ENCODE measurements around the gene GCK. TPM values are rescaled to one million over a fixed set of nuclear protein-coding genes. Genes with fewer than 3 reads are reported as not detected.
A peak's percentile ranks its signal among the peaks of the same experiment; 100 is the strongest.

GCK gene
- total and polyA plus RNA-seq, 2 of the 13 experiments (the other 11 are each of a cell fraction or from before 2014, with no cell fraction given): not detected

DNA sequence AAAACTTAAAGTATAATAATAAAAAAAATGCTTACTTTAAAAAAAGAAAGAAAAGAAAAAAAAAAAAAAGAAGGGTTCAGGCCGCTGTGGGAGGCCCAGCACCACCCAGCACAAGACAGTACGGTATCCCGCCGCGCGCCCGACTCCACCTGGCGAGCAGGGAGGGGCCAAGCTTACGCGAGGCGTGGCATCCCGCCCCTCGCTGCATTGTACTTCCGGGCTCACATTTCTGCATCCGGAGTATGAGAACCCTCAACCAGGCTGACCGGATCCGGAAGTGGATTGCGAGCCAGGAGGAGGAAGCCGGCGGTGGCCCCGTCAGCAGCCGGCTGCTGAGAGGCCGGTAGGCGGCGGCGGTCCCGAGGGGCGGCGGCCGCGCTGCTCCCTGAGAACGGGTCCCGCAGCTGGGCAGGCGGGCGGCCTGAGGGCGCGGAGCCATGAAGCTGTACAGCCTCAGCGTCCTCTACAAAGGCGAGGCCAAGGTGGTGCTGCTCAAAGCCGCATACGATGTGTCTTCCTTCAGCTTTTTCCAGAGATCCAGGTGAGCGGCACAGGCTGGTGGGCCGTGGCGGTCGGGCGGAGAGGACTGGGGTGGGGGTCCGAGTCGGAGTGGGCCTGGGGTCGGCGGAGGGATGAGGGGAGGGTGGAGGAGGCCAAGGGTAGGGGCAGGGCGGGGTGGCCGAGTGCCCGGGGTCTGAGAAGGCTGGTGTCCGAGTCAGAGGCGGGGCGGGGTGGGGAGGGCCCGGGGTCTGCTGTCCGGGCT lies 11.6 kb upstream of the GCK start, which contains the start of gene YKT6 (continued):
- TF ChIP-seq ARID5B (CRISPR knock-in tag; IDR thresholded peaks at IDR 0.05) (peak; percentile 35), GATAD2A (CRISPR knock-in tag; IDR thresholded peaks at IDR 0.05) (0 out of 2 replicates have a peak, but pooled peaks have one; percentile 16), ZFYVE20 (CRISPR knock-in tag; IDR thresholded peaks at IDR 0.05; ENCODE audit: borderline replicate concordance, low read depth) (no peak), ELF4 (CRISPR knock-in tag; IDR thresholded peaks at IDR 0.05; ENCODE audit: borderline replicate concordance) (peak; percentile 82), FOXK1 (CRISPR knock-in tag; IDR thresholded peaks at IDR 0.05; ENCODE audit: borderline replicate concordance, low read depth) (peak; percentile 64; the same call in 1 of the 2 replicates), RFXANK (CRISPR knock-in tag; IDR thresholded peaks at IDR 0.05) (no peak), RFX3 (CRISPR knock-in tag; IDR thresholded peaks at IDR 0.05) (no peak), ZNF329 (CRISPR knock-in tag; IDR thresholded peaks at IDR 0.05; ENCODE audit: low read depth) (no peak), SUZ12 (IDR thresholded peaks at IDR 0.05; ENCODE audit: low read depth, low read length) (no peak), CBX1 (IDR thresholded peaks at IDR 0.05; ENCODE audit: low read depth) (no peak), IRF2 (CRISPR knock-in tag; IDR thresholded peaks at IDR 0.05) (peak; percentile 87), TEAD3 (CRISPR knock-in tag; optimal IDR thresholded peaks at IDR 0.05; ENCODE audit: borderline replicate concordance) (peak; percentile 60), GZF1 (CRISPR knock-in tag; IDR thresholded peaks at IDR 0.05) (peak; percentile 89), PHF5A (CRISPR knock-in tag; IDR thresholded peaks at IDR 0.05; ENCODE audit: low read depth, unreplicated experiment) (peak; percentile 28), E2F2 (CRISPR knock-in tag; IDR thresholded peaks at IDR 0.05; ENCODE audit: borderline replicate concordance) (no peak), ZNF33B (CRISPR knock-in tag; IDR thresholded peaks at IDR 0.05) (no peak), MAZ (IDR thresholded peaks at IDR 0.05; ENCODE audit: borderline replicate concordance, low read depth, low read length) (no peak), MAZ (CRISPR knock-in tag; IDR thresholded peaks at IDR 0.05; ENCODE audit: low read depth) (peak; percentile 90)
- TF ChIP-seq, protein P1, sequence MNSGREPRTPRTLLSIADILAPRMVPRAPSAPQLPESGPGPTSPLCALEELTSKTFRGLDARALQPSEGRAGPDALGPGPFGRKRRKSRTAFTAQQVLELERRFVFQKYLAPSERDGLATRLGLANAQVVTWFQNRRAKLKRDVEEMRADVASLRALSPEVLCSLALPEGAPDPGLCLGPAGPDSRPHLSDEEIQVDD (CRISPR knock-in tag; IDR thresholded peaks at IDR 0.05; ENCODE audit: borderline replicate concordance): no peak
- TF ChIP-seq, protein P2, sequence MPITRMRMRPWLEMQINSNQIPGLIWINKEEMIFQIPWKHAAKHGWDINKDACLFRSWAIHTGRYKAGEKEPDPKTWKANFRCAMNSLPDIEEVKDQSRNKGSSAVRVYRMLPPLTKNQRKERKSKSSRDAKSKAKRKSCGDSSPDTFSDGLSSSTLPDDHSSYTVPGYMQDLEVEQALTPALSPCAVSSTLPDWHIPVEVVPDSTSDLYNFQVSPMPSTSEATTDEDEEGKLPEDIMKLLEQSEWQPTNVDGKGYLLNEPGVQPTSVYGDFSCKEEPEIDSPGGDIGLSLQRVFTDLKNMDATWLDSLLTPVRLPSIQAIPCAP (CRISPR knock-in tag; IDR thresholded peaks at IDR 0.05; ENCODE audit: low read depth): no peak
- TF ChIP-seq, protein P3, sequence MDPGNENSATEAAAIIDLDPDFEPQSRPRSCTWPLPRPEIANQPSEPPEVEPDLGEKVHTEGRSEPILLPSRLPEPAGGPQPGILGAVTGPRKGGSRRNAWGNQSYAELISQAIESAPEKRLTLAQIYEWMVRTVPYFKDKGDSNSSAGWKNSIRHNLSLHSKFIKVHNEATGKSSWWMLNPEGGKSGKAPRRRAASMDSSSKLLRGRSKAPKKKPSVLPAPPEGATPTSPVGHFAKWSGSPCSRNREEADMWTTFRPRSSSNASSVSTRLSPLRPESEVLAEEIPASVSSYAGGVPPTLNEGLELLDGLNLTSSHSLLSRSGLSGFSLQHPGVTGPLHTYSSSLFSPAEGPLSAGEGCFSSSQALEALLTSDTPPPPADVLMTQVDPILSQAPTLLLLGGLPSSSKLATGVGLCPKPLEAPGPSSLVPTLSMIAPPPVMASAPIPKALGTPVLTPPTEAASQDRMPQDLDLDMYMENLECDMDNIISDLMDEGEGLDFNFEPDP (CRISPR knock-in tag; conservative IDR thresholded peaks at IDR 0.05): no peak

Data from HepG2 (cell line).